OCI-LY1 (cell line): Measurements from ENCODE around the gene TRNAU1AP.
"Not testable (repeated sequence)": the region's sequence is repeated elsewhere in the genome, so short reads cannot be mapped to it uniquely, and the experiment has no call there.

ENCODE experiments used
- H2AFZ ChIP-seq: fragments of 200-600 bp; sonication (generic), shearing (Covaris generic); 2 replicates; pipeline ENCODE4 v1.6.0; 2014; ENCODE audit warnings: antibody characterized with exemption, mild to moderate bottlenecking, low read length
- H3F3A ChIP-seq: fragments of 200-600 bp; sonication (generic), shearing (Covaris generic); 2 replicates; pipeline ENCODE4 v1.6.0; 2014; ENCODE audit warnings: mild to moderate bottlenecking, antibody characterized with exemption, low read length, moderate library complexity; ENCODE audit not compliant: insufficient read depth
- H3K27ac ChIP-seq: fragments of 200-600 bp; sonication (generic); 2 replicates; pipeline ENCODE4 v1.5.1; 2014; ENCODE audit warnings: low read length, mixed run types, mild to moderate bottlenecking, low read depth; ENCODE audit not compliant: poor library complexity, severe bottlenecking
- H3K27me3 ChIP-seq: fragments of 200-600 bp; sonication (generic); 2 replicates; pipeline ENCODE4 v1.6.0; 2014; ENCODE audit warnings: antibody characterized with exemption, mild to moderate bottlenecking, low read length, moderate library complexity; ENCODE audit not compliant: insufficient read depth
- H3K36me3 ChIP-seq: fragments of 200-600 bp; sonication (generic); 2 replicates; pipeline ENCODE4 v1.6.1; 2014; ENCODE audit warnings: mild to moderate bottlenecking, antibody characterized with exemption, low read length, moderate library complexity, mixed read lengths; ENCODE audit not compliant: insufficient read depth
- H3K4me1 ChIP-seq: fragments of 200-600 bp; sonication (generic); 2 replicates; pipeline ENCODE4 v1.5.1; 2014; ENCODE audit warnings: mild to moderate bottlenecking, low read length, moderate library complexity; ENCODE audit not compliant: insufficient read depth, severe bottlenecking
- H3K4me2 ChIP-seq: fragments of 200-600 bp; sonication (generic), shearing (Covaris generic); 2 replicates; pipeline ENCODE4 v1.6.1; 2014; ENCODE audit warnings: low read length
- H3K4me3 ChIP-seq: fragments of 200-600 bp; sonication (generic); 2 replicates; pipeline ENCODE4 v1.5.1; 2014; ENCODE audit warnings: low read length, low read depth, mild to moderate bottlenecking, mixed read lengths; ENCODE audit not compliant: poor library complexity, severe bottlenecking
- H3K79me2 ChIP-seq: fragments of 200-600 bp; shearing (Covaris generic); 2 replicates; pipeline ENCODE4 v1.6.1; 2016; ENCODE audit warnings: mixed run types, low read length, mixed read lengths; ENCODE audit not compliant: insufficient read depth
- H3K9ac ChIP-seq: fragments of 200-600 bp; sonication (generic), shearing (Covaris generic); 2 replicates; pipeline ENCODE4 v1.6.1; 2014; ENCODE audit warnings: mild to moderate bottlenecking, low read length, mixed read lengths
- H3K9me2 ChIP-seq: fragments of 200-600 bp; sonication (generic), shearing (Covaris generic); 2 replicates; pipeline ENCODE4 v1.6.1; 2014; ENCODE audit warnings: low read depth, mild to moderate bottlenecking, low read length, mixed read lengths
- H3K9me3 ChIP-seq: fragments of 200-600 bp; shearing (Covaris generic); 2 replicates; pipeline ENCODE4 v1.6.1; 2014; ENCODE audit warnings: low read length, mixed read lengths
- H4K20me1 ChIP-seq: fragments of 200-600 bp; sonication (generic), shearing (Covaris generic); 2 replicates; pipeline ENCODE4 v1.6.0; 2016; ENCODE audit warnings: mild to moderate bottlenecking, low read length; ENCODE audit not compliant: insufficient read depth
- CTCF ChIP-seq: fragments of 200-600 bp; sonication (generic), shearing (Covaris generic); IDR thresholded peaks from 2 replicates; pipeline ENCODE4 v1.5.1; 2017; ENCODE audit warnings: mild to moderate bottlenecking, antibody characterized with exemption, low read length, moderate library complexity, mixed read lengths
- EZH2 ChIP-seq: fragments of 200-600 bp; sonication (generic), shearing (Covaris generic); IDR thresholded peaks from 2 replicates; pipeline ENCODE4 v1.8.0; 2017; ENCODE audit warnings: borderline replicate concordance, mixed run types, mild to moderate bottlenecking, antibody characterized with exemption, low read length, moderate library complexity, mixed read lengths

Gene TRNAU1AP

GRCh38 chr1:28519946-28520725, 32.7 kb upstream of the TRNAU1AP start:
- Histone ChIP-seq H3K4me3 (peak overlapping the region; percentile 74), H3K9me3 (no peaks in the 10 kb centered on the region), H3K36me3 (peaks cover 42% of the 10 kb centered on the region), H3K4me1 (peaks cover 47% of the 10 kb centered on the region), H3K4me2 (peak overlapping the region; percentile 98), H3K79me2 (peaks cover 62% of the 10 kb centered on the region), H3K9me2 (no peaks in the 10 kb centered on the region), H3F3A (peaks cover 11% of the 10 kb centered on the region), H4K20me1 (no peaks in the 10 kb centered on the region), H3K27ac (peak overlapping the region; percentile 71), H3K27me3 (no peaks in the 10 kb centered on the region), H3K9ac (peak overlapping the region; percentile 86; the same call in 1 of the 2 replicates), H2AFZ (no peak overlapping the region)
- TF ChIP-seq EZH2 (no peak), CTCF (no peak)

GRCh38 chr1:28520796-28521195, 32.1 kb upstream of the TRNAU1AP start:
- peaks cover 11% of the 10 kb centered on the region for H3F3A ChIP-seq
- H3K4me2 ChIP-seq, result peak overlapping the region; percentile 98; the same call in 1 of the 2 replicates
- H3K9ac ChIP-seq, H3K9me2 ChIP-seq, H2AFZ ChIP-seq, H3K27me3 ChIP-seq, H3K4me3 ChIP-seq, H3K9me3 ChIP-seq, H4K20me1 ChIP-seq: not testable (repeated sequence)
- H3K27ac ChIP-seq, result peak overlapping the region; percentile 71
- H3K4me1 ChIP-seq, result peaks cover 47% of the 10 kb centered on the region
- peaks cover 48% of the 10 kb centered on the region for H3K36me3 ChIP-seq
- H3K79me2 ChIP-seq, result peaks cover 68% of the 10 kb centered on the region

- Histone ChIP-seq H3K4me3 (no peak overlapping the region), H3F3A (peaks cover 7% of the 10 kb centered on the region), H4K20me1 (no peaks in the 10 kb centered on the region), H3K36me3 (peaks cover 55% of the 10 kb centered on the region), H3K9ac (no peak overlapping the region; the same call in 1 of the 2 replicates), H2AFZ (no peak overlapping the region), H3K9me2 (no peaks in the 10 kb centered on the region), H3K9me3 (no peaks in the 10 kb centered on the region), H3K27me3 (no peaks in the 10 kb centered on the region), H3K4me1 (peaks cover 45% of the 10 kb centered on the region), H3K79me2 (peaks cover 75% of the 10 kb centered on the region), H3K4me2 (peak overlapping the region; percentile 21; the same call in 1 of the 2 replicates), H3K27ac (peak overlapping the region; percentile 31)
- TF ChIP-seq EZH2 (no peak), CTCF (no peak)
Observed at GRCh38 chr1:28521502-28522164, 31.3 kb upstream of the TRNAU1AP start.

- H3K4me3 ChIP-seq, H2AFZ ChIP-seq, H3K27me3 ChIP-seq, H3K27ac ChIP-seq, H3K9me3 ChIP-seq, H3F3A ChIP-seq, H3K9me2 ChIP-seq, H3K4me2 ChIP-seq, H4K20me1 ChIP-seq, H3K9ac ChIP-seq: not testable (repeated sequence)
- Histone ChIP-seq H3K36me3 (peaks cover 60% of the 10 kb centered on the region), H3K79me2 (peaks cover 84% of the 10 kb centered on the region), H3K4me1 (peaks cover 36% of the 10 kb centered on the region)
Observed at GRCh38 chr1:28522537-28522936, 30.3 kb upstream of the TRNAU1AP start.

- H3K27ac ChIP-seq, H4K20me1 ChIP-seq: not testable (repeated sequence)
- peaks cover 66% of the 10 kb centered on the region for H3K36me3 ChIP-seq
Observed at GRCh38 chr1:28525002-28525642, 27.8 kb upstream of the TRNAU1AP start.

More at GRCh38 chr1:28525002-28525642, 27.8 kb upstream of the TRNAU1AP start:
- H3K27me3 ChIP-seq, H3F3A ChIP-seq, H2AFZ ChIP-seq, H3K4me3 ChIP-seq, H3K9me3 ChIP-seq, H3K9ac ChIP-seq, H3K4me2 ChIP-seq, H3K9me2 ChIP-seq: not testable (repeated sequence)
- Histone ChIP-seq H3K4me1 (peaks cover 18% of the 10 kb centered on the region), H3K79me2 (peaks cover 85% of the 10 kb centered on the region)
